Adrenal gland (tissue), 12 donors: ENCODE data around the gene SNX9. TPM values are rescaled to one million over a fixed set of nuclear protein-coding genes. Genes with fewer than 3 reads are reported as not detected.

Experiments
- DNase-seq, 7 donors: peaks; one replicate each; pipeline ENCODE4 v3.0.0-alpha.2; 2019 to 2020
- H3K27ac ChIP-seq, 5 donors: fragments of 200-600 bp; sonication (generic) in 4 of 5; 1 replicate in 3 of 5; 2 replicates in 2 of 5; pipeline versions ENCODE4 v1.5.1 to v1.8.0; 2016 to 2020; ENCODE audit warnings: mild to moderate bottlenecking in 1 of 5
- H3K27me3 ChIP-seq: fragments of 200-600 bp; 2 replicates; pipeline ENCODE4 v1.8.0; 2021
- H3K36me3 ChIP-seq, 2 donors: fragments of 200-600 bp; replicated peaks in 1 of 2; 1 replicate in 1 of 2; 2 replicates in 1 of 2; pipeline versions ENCODE4 v1.5.1 to v1.8.0; 2018 to 2022
- H3K4me1 ChIP-seq, 2 donors: fragments of 200-600 bp; replicated peaks in 1 of 2; 1 replicate in 1 of 2; 2 replicates in 1 of 2; pipeline versions ENCODE4 v1.5.1 to v1.8.0; 2018 to 2021
- H3K4me3 ChIP-seq, 4 donors: fragments of 200-600 bp; sonication (generic) in 3 of 4; one replicate each; pipeline ENCODE4 v1.5.1; 2016 to 2018
- H3K9me3 ChIP-seq, 3 donors: fragments of 200-600 bp; sonication (generic) in 1 of 3; replicated peaks in 1 of 3; 1 replicate in 2 of 3; 2 replicates in 1 of 3; pipeline versions ENCODE4 v1.5.1 to v1.8.0; 2016 to 2021
- CTCF ChIP-seq, 6 experiments: fragments of 450-650 bp in 4 of 6; fragments of 200-600 bp in 2 of 6; sonication (generic) in 1 of 6; IDR thresholded peaks; 1 replicate in 5 of 6; 2 replicates in 1 of 6; pipeline versions ENCODE4 v1.5.1 to v1.8.0; 2016 to 2021; ENCODE audit warnings: antibody characterized with exemption in 6 of 6, mild to moderate bottlenecking in 2 of 6, moderate library complexity in 1 of 6
- POLR2A ChIP-seq, 2 donors: fragments of 450-650 bp; IDR thresholded peaks; one replicate each; pipeline ENCODE4 v1.6.1; 2017; ENCODE audit warnings: antibody characterized with exemption in 2 of 2, mild to moderate bottlenecking in 2 of 2, moderate library complexity in 1 of 2
- WGBS, 4 donors: extraction: QIAGEN DNeasy Blood & Tissue Kit in 2 of 4; methylation state at CpG; one replicate each; pipeline versions ENCODE4 v1.1.5 to v1.1.7; 2013 to 2017; 5-methylcytosine and 5-hydroxymethylcytosine counted together
- intact Hi-C, 2 donors: fragments of 100-400 bp; cut with DNase I; formaldehyde crosslinking; loops; one replicate each; pipeline versions ENCODE4 v1.14.1 to v1.15.0; 2022 to 2023
- polyA plus RNA-seq, 3 donors: library from polyadenylated mRNA; stranded (reverse); fragments of 200-250 nt in 2 of 3; fragments of 350-450 nt in 1 of 3; fragmentation: Illumina TruSeq in 1 of 3; extraction: RNeasy Lipid Tissue Mini Kit (QIAGEN cat#74804) in 1 of 3; gene quantifications; one replicate each; pipeline ENCODE4 v1.2.3, GENCODE V29; 2013 to 2014
- total RNA-seq, 9 donors: library from RNA; depleted of rRNA in 4 of 9; stranded (reverse); fragments of >200 nt in 4 of 9; fragments of 120-200 nt in 1 of 9; fragmentation: NEBNext Ultra II Directional in 1 of 9; extraction: Animal tissue kit (Norgen Biotek cat#: 25700) in 1 of 9; gene quantifications; one replicate each; pipeline versions ENCODE4 v1.1.0 to v1.2.4, GENCODE V29; 2013 to 2023
- donor health status: healthy with polysubstance abuse.
- donor health status: Bipolar disorder and iron deficiency.
- donor health status: DM: yes; HTN: yes; CAD: no.
- donor health status: DM: no; HTN: no; CAD: no.
- donor health status: DM: no; HTN: no; CAD: no.
- donor health status: DM: yes; HTN: yes; CAD: no.

The SNX9 gene
- total and polyA plus RNA-seq, 12 donors, result 27.7 to 59.6 (median 50.4) TPM

- 84 to 90% (median 90%) methylated on average over 11 to 13 of the region's 13 CpGs for WGBS, 4 donors
- Histone ChIP-seq H3K4me3 (no peak overlapping the region), H3K4me1 (no peaks in the 10 kb centered on the region), H3K36me3 (peaks cover 0 to 90% of the 10 kb centered on the region in 2 donors), H3K27ac (no peak overlapping the region), H3K27me3 (no peaks in the 10 kb centered on the region), H3K9me3 (no peaks in the 10 kb centered on the region)
- intact Hi-C loops, result no loop called here
- TF ChIP-seq POLR2A (IDR thresholded peaks at IDR 0.05) (no peak), CTCF (IDR thresholded peaks at IDR 0.05) (no peak)
- no peak for DNase-seq
These were observed 118.2 kb downstream of the SNX9 start for GRCh38 chr6:157941101-157941863.

DNA sequence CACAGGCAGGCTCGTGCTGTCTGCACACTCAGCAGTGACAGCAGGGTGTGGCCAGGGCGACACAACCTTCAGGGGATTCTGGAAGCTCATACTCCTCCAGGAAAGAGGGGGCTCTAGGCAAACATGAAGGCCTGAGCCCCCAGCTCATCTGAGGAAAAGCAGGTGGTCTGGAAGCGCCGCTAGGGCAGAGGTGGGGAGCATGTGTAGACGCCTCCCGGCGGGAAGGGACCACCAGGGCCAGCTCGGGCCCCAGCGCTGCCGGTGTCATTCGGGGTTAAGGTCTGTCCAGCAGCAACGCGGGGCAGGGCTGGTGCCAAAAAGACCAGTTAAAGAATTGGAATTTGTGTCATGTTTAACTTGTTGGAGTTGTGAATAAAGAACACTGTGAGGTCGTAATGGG is 119.3 kb downstream of the SNX9 start:
- no peaks in the 10 kb centered on the region for H3K27me3 ChIP-seq
- intact Hi-C loops, result no loop called here
- H3K36me3 ChIP-seq, result peaks cover 0 to 80% of the 10 kb centered on the region in 2 donors
- H3K27ac ChIP-seq, result no peak overlapping the region
- no peak overlapping the region for H3K4me3 ChIP-seq
- no peaks in the 10 kb centered on the region for H3K4me1 ChIP-seq
- H3K9me3 ChIP-seq, result no peaks in the 10 kb centered on the region
- 82 to 95% (median 88%) methylated on average over 12 to 14 of the region's 14 CpGs for WGBS, 4 donors
- no peak for DNase-seq
- TF ChIP-seq CTCF (IDR thresholded peaks at IDR 0.05) (no peak), POLR2A (IDR thresholded peaks at IDR 0.05) (no peak)

DNA sequence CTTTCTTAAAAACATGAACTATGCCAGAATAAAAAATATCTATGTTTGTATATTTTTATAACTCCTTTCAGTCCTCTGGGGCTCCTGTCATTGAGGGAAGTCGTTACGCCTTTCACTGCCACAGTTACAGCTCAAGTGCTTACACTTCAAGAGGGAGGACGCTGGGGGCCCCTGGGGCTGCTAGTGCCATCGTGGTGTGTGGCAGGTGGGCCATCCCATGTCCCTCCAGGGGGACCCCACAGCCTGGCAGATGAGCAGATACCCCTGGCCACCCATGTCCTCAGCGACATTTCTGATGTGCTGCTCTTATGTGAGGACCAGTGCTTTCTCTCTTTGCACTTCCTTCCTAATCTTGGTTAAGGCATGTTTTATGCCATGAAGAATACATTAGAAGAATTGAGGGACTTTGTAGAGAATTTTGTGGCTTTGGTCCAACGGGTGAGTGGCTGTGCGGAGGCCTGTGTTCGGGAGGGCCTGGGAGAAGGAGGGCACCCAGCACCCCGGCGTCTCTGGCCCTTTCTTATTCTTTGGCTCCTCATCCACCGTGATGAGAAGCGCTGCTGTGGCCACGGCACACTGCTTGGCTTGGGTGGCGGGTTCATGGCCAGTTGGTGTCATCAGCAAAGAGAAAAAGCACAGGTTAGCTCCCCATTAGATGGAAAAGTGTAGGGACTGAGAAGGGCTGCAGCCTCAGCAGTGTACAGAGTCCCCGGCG is 120.4 kb downstream of the SNX9 start:
- DNase-seq, result no peak
- Histone ChIP-seq H3K27me3 (no peaks in the 10 kb centered on the region), H3K4me1 (no peaks in the 10 kb centered on the region), H3K27ac (no peak overlapping the region), H3K36me3 (peaks cover 0 to 69% of the 10 kb centered on the region in 2 donors), H3K4me3 (no peak overlapping the region), H3K9me3 (no peaks in the 10 kb centered on the region)
- TF ChIP-seq POLR2A (IDR thresholded peaks at IDR 0.05) (no peak), CTCF (IDR thresholded peaks at IDR 0.05) (no peak)
- 90 to 93% (median 92%) methylated on average over 16 of the region's 16 CpGs for whole genome bisulfite sequencing, 4 donors
- intact Hi-C loops, result no loop called here

- no peak for TF ChIP-seq CTCF (IDR thresholded peaks at IDR 0.05)
- no peak for TF ChIP-seq POLR2A (IDR thresholded peaks at IDR 0.05)
- H3K27ac ChIP-seq, result no peak overlapping the region
- H3K36me3 ChIP-seq, result peaks cover 0 to 64% of the 10 kb centered on the region in 2 donors
- 91 to 97% (median 97%) methylated on average over 15 of the region's 15 CpGs for WGBS, 4 donors
- no peak overlapping the region for H3K4me3 ChIP-seq
- no peaks in the 10 kb centered on the region for H3K9me3 ChIP-seq
- H3K4me1 ChIP-seq, result no peaks in the 10 kb centered on the region
- DNase-seq, result no peak
- intact Hi-C loops, result no loop called here
- no peaks in the 10 kb centered on the region for H3K27me3 ChIP-seq
These were observed 120.9 kb downstream of the SNX9 start for GRCh38 chr6:157943964-157944283.
